Measurements from ENCODE around the gene SLC16A5.
"Not testable (repeated sequence)": the region's sequence is repeated elsewhere in the genome, so short reads cannot be mapped to it uniquely, and the experiment has no call there.

SLC16A5 gene

DNA sequence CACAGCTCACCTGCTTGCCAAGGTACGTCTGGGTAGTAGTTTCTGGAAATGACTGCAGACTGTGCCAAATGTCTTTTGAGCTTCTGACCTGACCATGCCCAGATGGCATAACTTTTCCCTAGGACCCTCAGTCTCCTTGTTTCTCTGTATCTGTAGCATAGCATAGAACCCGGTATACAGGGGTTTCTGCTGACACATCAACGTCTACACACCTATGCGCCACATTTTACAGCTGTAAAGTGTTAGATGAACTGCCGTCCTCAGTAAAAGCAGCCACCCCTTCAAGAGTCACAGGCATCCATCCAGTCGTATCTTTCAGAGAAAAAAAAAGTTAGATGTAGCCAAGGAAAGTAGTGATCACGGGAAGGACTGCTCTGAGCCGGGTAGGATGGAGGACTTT, 23.3 kb upstream of the SLC16A5 start:
- DNase-seq = no peak

DNA sequence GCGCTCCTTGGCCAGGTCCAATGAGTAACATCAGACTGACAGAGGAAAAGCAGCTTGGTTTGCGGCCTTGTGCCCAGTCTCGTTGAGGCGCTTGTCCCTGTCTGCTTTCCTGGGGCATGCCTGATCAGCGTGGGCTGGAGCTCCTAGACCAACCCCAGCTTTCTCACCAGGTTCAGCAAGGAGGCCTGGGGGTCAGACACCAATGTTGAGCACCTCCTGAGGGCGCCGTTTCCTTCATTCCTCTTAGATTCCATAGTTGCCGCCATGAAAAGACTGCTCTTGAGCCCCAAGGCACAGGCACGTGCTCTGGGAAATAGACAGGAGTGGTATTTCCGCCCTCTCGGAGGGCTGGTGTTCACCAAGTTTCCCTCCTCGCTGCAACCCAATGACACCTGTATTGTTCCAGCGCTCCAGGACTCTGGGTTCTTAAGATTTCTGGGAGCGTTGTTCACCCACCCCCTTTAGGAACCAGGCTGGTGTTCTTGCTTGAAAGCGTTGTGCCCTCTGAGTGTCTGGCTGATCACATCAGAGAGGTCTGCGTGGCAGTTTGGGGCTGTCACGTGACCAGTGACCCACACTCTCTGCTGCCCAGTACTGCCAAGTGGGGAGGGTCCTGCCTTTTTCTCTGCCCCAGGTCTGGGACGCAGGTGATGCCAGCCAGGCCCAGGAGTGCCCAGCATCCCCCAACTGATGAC, 22.7 kb upstream of the SLC16A5 start:
- no peak for DNase-seq

DNA sequence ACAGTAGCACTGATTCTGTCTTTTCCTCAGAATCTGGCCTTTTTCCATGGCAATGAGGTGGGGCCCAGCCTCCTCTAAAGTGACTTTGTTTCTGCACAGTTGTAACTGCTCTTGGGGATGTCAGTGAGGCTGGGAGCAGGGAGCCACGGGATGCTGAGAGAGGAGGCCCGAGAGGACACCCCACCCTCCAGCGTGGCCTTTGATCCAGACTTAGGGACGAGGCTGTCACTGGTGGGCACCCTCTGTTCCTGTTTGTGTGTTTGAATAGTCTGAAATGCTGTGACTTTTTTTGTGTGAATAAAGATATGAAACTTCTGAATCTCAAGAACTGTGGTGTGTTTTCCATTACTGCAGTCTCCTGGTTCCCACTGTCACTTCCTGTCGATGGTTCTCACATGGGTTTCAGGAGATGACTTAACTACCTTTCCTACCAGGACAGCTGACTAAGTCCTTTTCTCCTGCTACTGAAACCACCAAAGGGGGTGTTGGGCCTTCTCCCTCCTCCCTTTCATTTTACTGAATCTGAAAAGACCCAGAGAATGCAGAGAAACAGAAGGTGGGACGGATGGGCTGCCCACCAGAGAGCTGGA, 22.1 kb upstream of the SLC16A5 start:
- no peak for DNase-seq

DNA sequence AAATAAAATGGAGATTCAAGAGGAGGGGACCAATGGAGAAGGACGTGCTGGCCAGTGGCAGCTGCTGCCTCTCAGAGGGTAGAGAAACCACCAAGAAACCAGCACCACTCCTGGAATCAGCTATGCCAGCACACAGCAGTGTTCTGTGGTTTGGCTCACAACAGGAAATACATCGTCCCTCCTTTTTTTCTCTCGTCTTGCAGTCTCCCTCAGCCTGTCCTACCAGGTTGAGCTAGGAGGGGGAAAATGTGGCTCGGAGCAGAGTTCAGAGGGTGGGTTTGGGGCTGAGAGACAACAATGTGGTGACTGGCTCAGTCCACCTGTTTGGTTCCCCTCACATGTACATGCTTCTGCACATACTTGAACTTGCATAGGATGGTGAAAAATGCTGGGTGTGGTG, 19.9 kb upstream of the SLC16A5 start:
- no peak for DNase-seq

DNA sequence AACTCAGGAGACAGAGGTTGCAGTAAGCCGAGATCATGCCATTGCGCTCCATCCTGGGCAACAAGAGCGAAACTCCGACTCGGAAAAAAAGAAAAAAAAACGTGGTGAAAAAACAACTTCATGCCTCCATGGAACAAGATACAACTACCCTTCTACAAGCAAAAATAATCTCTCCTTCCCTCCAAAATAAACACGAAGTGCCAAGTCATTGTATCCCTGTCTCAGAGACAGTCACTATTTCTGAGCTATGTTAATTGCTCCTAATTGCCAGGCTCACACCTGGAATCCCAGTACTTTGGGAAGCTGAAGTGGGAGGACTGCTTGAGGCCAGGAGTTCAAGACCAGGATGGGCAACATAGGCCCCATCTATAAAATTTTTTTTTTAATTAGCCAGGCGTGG, 19.0 kb upstream of the SLC16A5 start:
- DNase-seq = no peak

DNA sequence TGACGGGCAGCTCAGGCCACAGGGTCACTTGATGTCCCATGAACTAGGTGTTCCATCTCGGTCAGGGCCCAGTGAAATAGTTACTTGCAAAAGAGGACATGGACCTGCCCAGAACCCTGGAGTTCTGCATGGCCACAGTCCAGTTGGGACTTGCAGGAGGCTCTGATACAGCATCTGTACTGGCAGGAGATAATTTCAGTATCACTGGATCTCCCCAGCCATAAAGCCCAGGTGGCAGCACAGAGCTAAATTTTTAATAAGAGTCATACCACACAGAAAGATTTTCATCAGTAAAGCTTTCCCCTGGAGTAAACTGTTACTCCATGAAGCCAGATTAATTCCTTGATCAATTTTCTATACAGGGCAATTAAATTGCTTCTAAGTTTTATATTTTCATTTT, 18.0 kb upstream of the SLC16A5 start:
- DNase-seq = no peak

DNA sequence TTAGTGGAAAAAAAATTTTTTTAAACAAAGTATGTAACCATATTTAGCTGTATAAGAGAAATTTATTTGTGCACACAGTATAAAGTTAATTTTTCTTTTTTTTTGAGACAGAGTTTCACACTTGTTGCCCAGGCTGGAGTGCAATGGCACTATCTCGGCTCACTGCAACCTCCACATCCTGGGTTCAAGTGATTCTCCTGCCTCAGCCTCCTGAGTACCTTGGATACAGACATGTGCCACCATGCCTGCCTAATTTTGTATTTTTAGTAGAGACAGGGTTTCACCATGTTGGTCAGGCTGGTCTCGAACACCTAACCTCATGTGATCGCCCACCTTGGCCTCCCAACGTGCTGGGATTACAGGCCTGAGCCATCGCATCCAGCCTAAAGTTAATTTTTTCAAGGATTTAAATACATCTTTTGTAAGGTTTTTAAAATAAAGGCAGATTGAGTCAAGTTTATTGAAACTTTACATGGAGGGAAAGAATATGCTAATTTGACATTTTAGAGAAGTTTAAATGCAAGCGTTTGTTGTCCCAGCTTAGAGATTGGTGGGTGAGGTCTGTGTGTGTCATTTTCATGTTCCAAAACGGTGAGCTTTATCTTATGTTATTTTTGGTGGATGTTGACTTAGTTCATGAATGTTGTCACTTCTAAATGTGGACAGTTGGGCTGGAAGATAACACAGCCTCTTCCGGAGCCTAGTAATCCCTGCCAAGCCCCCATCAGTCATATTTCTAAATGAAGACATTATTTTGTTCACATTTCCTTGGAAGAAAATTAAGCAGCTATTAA, 16.1 kb upstream of the SLC16A5 start:
- DNase-seq = not testable (repeated sequence)

DNA sequence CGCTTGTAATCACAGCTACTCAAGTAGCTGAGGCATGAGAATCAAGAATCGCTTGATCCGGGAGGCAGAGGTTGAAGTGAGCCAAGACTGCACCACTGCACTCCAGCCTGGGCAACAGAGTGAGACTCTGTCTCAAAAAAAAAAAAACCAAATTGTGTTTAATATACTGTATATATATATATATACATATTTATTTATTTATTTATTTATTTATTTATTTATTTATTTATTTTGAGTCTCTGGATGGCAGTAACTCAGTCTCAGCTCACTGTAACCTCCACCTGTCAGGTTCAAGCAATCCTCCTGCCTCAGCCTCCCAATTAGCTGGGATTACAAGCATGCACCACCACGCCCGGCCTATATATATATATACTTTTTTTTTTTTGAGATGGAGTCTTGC, 14.8 kb upstream of the SLC16A5 start:
- not testable (repeated sequence) for DNase-seq

DNA sequence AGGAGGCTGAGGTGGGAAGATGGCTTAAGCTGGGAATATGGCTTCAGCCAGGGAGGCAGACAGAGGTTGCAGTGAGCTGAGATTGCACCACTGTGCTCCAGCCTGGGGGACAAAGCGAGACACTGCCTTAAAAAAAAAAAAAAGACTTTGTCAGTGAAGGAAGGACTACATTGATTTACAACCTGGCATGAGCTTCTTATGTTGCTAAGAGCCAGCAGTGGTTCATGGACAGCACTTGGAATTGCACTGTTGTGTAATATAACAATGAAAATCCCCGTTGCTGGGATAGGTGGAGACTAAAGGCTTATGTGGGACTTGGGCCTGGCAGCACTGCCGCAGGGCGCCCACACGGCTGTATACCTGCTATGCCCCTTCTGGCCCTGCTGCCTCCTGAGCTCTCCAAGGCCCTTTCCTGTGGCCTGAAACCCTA, 14.1 kb upstream of the SLC16A5 start:
- DNase-seq = no peak

DNA sequence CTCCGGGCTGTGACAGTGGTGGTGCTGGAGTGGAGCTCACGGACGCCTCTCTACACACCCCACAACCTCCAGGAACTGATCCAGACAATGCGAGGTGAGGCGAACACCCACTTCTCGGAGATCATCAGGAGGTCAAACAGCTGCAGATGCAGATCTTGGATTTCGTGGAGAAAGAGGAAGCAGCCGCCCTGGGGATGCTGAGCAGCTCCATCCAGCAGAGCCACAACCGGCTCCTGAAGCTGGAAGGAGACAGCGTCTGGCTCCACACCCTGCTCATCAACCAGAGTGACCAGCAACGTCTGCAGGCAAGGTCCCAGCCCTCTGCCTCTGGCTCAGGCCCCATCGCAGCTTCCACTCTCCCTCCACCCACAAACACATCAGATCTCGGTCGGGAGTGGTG, 13.2 kb upstream of the SLC16A5 start:
- no peak for DNase-seq

DNA sequence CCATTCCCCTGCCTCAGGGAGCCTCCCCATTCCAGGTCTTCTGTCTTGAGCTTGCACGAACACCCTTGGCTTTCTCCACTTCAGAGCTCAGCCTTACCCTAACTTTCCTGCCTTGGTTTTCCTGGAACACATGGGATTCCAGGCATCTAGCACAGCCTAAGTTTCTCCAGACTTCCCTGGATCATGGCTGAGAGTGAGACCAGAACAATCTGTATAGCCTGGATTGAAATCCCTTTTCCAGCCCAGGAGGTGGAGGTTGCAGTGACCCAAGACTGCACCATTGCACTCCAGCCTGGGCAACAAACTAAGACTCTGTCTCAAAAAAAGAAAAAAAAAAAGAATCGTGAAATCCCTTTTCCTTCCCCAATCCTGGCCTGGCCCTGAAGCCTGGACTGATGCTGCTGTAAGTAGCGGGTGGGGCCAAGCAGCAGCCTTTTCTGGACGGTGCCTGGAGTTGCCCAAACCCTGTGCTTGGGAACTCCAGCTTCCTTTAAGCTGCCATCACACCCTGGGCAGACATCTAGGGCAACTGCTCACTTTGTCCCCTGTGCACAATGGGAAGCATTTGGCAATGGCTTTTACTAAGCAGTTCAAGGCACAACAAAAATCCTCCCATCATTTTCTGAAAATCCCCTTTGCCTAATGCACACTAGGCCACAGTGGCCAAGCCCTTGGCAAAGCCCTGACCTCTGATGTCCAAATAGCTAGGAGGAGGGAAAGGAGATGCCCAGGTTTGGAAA, 12.0 kb upstream of the SLC16A5 start:
- no peak for DNase-seq

DNA sequence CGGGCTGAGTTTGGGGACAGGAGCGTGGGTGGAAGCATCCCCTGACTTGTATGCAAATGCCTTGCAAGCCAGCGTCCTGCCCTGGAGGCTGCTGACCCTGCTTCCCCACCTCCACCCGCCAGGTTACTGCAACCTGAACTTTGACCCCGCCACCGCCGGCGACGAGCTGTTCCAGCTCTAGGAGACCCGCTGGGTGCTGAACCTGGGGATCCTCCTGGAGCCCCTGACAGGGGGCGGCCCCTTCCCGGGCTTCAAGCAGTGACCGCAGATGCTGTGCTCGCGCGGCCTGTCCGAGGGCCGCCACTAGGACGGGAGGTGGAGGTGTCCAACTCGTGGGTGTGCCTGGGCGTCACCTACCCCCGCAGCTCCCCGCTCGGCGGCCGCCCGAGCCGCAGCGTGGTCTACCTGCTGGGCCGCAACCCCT, 10.7 kb upstream of the SLC16A5 start:
- DNase-seq = no peak

DNA sequence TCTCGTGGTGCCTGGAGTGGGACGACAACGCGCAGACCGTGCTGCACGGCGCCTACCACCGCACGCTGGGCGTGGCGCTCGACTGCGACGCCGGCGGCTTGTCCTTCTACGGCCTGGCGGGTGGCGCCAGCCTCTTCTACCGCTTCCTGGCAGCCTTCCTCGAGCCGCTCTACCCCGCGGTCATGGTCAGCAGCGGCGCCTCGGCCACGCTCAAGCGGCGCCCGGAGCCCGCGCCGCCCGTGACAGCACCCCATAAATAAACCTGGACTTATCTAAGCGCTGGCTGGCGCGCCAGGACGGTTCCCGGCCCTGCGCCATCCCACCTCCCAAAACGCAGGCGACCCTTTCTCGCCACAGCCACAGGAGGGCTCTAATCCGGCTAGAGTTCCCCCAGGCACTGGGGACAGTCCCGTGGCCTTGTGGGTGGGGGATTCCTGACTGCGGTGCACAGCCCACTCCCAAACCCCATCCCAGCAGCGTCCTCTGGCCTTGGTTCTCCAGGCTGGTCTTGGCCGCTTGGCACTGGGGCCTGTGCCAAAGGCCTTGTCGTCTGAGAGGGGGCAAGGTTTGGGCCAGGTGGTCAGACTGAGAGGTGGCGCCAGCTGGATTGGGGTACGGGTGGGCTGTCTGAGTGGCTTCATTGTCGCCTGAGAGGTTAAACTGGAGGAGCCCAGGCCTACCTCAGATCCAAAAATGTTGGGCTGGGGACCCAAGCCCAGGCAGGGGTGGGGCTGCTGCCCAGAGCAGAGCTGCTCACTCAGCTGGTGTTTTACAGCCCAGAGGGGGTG, 10.1 kb upstream of the SLC16A5 start:
- DNase-seq = peak; percentile 56 to 63

DNA sequence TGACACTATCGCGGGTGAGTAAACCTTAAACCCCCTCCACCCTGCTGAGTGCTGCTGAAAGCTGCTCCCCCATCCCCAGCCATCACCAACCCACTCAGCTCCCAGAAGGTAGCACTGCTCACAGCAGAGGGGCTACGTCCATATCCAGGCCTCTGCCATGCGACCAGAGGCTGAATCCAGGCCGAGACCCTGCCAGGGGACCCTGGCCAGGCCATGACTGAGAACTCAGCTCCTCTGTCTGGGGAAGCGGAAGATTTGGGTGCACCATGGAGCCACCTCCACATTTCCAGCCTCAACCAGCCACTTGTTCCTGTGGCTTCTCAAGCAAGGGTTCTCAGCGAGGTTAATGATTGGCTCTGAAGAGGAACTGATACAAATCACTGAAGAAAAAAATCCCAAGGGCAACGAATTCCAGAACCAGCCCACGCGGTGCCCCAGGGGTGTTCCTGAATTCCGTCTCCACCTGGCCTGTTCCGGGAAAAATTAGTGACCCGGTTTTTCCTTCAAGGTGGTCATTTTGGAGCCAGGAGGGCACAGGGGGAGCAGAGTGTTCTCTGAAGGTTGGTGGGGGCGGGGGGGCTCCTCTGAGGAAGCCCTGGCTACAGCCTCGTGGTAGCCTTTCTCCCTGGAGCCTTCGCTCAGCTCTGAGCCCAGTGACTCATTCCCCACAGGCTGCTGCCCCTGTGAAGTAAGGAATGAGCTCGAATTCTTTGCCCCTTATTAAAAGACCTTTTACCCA, 9.3 kb upstream of the SLC16A5 start:
- no peak for DNase-seq

DNA sequence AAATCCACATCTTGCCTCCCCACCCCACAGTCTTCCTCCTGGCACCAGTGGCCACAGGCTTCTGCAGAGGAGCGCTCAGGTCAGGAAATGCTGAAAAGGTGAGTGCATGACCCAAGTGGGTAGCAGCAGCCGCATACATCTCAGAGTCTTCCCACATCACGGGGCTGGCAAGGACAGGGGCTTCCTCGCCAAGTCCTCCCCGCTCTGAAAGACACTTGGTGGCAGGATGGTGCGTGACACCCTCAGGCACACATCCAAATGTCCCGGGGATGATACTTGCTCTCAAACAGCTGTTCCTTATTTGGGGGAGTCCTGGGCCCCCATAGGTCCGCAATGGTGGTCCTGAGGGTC, 8.8 kb upstream of the SLC16A5 start:
- no peak for DNase-seq

DNA sequence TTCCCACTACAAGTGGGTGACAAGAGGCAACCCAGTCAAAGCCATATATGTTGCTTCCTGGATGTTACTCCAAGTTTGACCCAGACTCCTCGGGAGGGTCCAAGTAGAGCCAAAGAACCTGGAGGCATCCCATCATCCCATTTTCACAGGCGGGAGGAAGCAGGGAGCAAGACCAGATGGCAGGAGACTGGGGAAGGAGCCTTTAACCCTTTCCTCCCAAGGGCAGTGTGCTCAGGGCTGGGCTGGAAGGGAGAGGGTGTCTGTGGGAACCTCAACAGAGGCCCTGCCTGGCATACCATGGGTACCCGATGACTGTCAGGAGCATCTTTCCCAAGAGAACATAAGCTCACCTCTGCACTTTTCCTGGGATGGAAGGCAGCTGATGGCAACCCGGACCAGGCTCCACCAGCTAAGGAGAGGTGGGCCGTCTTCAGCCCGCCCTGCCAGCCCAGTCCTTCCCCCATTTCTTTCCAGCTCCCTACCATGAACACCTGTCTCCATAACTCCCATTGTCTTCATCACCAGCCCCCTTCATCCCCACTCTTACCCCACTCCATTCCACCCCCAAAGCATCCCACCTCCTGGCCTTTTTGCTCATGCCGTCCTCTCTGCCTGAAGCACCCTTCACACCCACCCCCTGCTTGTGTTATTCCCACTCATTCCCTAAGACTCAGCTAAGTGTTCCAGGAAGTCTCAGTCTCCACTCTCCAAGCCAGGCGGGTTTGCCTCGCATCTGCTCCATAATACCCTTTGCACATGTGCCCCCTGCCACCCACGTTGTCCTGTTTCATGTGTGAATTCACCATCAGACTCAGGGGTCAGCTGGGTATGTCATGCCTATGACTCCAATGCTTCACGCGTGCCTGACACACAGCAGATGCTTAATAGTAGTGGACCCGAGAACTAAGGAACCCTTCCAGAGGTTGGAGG, 5.9 kb upstream of the SLC16A5 start:
- no peak for DNase-seq

DNA sequence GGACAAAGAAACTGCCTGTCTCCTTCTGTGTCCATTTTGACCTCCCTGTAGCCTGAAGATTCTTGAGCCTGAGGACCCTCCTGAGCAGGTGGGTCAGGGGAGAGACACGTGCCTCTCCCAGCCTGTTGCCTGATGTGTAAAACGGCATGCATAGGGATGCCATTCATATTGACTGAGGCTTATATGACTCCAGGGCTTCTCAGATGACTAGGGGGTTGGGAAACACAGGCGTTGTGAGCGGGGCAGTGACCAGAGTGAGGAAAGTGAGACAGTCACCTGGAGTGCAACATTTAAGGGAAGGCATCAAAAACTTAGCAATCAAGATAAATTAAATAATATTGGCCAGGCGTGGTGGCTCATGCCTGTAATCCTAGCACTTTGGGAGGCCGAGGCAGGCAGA, 5.1 kb upstream of the SLC16A5 start:
- DNase-seq = no peak

DNA sequence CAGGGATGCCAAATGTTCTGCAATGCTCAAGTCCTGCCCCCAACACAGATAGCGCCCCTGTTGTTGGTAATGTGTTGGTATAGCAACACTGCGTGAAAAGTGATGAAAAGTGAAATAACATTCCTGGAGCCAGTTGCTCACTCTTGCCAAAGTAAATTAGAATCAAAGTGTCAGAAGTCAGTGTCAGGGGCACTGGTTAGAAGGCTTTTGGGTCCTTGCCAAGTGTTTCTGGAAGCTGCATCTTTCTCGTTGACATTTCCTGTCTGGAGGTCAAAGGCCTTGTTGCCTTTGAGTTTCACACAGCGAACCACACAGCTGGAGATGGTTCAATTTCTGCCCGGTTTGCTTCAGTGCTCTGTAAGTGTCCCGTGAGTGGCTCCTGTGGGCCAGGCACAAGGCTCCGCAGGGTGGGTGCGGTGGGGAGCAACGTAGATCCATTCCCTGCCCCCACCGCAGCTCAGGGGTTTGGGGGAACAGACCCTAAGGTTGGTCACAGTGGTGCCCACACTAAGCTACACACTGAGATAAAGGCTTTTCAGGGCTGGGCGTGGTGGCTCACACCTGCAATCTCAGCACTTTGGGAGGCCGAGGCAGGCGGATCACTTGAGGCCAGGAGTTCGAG, 3.6 kb upstream of the SLC16A5 start:
- DNase-seq = no peak

DNA sequence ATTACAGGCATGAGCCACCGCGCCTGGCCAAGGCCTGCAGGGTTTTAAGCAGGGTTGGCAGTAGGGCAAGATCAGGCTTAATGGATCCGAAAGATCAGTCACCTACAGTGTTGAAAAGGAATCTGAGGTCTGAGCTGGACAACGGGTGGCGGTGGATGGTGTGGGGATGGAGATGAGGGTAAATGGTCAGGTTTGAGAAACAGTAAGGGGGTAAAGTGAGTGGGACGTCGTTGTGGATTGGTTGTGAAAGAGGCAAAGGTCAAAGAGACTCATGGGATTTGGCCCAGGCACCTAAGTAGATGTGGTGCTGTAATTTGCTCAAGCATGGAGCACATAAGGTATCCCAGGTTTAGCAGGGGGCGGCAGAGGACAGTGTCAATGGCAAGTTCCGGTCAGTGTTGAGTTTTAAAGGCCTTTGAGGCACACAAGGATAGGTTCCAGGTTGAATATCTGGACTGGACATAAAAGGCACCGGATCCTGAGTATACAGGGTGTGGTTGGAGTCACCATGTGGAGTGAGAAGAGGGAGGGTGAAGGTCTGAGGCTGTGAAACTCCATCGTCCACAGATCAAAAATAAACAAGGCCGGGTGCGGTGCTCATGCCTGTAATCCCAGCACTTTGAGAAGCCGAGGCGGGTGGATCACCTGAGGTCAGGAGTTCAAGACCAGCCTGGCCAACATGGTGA, 1.1 kb upstream of the SLC16A5 start:
- no peak for DNase-seq

DNA sequence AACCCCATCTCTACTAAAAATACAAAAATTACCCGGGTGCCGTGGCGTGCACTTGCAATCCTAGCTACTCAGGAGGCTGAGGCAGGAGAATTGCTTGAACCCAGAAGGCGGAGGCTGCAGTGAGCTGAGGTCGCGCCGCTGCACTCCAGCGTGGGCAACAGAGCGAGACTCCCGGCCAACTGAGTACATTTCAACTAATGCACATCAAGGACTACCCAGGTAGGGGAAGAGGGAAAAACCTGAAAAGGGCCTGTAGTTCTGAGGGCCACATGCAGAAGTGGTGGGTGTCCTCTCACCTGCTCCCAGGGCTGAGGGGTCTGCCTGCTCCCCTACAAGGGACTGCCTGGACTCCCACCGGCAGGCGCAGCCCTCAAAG, 584 bp upstream of the SLC16A5 start:
- DNase-seq = no peak
